Activated CD4-positive, alpha-beta T cell treated with anti-CD3 and anti-CD28 coated beads, Interleukin-2, amount 10 ng/mL, durations not matched to agents 7 days and 5 days (primary cell): ENCODE results near the gene PDCD4. TPM values are rescaled to one million over a fixed set of nuclear protein-coding genes. Genes with fewer than 3 reads are reported as not detected.
A peak's percentile ranks its signal among the peaks of the same experiment; 100 is the strongest.

ENCODE experiments used
- CTCF ChIA-PET: fragments of 350-600 bp; sonication (Branson Sonifier 250); formaldehyde crosslinking; loops from one replicate; lab custom pipeline; 2021; ENCODE audit warnings: antibody characterized with exemption; lab: Charles Lee
- POLR2A ChIA-PET: fragments of 350-600 bp; sonication (Branson Sonifier 250); formaldehyde crosslinking; loops from one replicate; lab custom pipeline; 2021; ENCODE audit warnings: antibody characterized with exemption; lab: Charles Lee
- DNase-seq: peaks from one replicate; pipeline ENCODE4 v3.0.0-alpha.2; 2020
- H3K27ac Mint-ChIP-seq: one replicate; pipeline ENCODE4 v1.8.0; 2021; ENCODE audit warnings: mild to moderate bottlenecking, moderate library complexity, mixed read lengths
- H3K27me3 Mint-ChIP-seq: one replicate; pipeline ENCODE4 v1.8.0; 2021; ENCODE audit warnings: mixed read lengths
- H3K36me3 Mint-ChIP-seq: one replicate; pipeline ENCODE4 v1.8.0; 2021; ENCODE audit warnings: low read depth, mixed read lengths
- H3K4me1 Mint-ChIP-seq: one replicate; pipeline ENCODE4 v1.8.0; 2021; ENCODE audit warnings: mixed read lengths
- H3K4me3 Mint-ChIP-seq: one replicate; pipeline ENCODE4 v1.8.0; 2021; ENCODE audit warnings: mild to moderate bottlenecking, moderate library complexity, mixed read lengths
- H3K9me3 Mint-ChIP-seq: one replicate; pipeline ENCODE4 v1.8.0; 2021; ENCODE audit warnings: mixed read lengths
- total RNA-seq, 2 experiments: library from RNA; stranded (reverse); gene quantifications; one replicate each; pipeline ENCODE4 v1.2.3, GENCODE V29; 2021

The PDCD4 gene
- total RNA-seq, 2 experiments from 2014 or later = 63.8 to 81.0 TPM

DNA sequence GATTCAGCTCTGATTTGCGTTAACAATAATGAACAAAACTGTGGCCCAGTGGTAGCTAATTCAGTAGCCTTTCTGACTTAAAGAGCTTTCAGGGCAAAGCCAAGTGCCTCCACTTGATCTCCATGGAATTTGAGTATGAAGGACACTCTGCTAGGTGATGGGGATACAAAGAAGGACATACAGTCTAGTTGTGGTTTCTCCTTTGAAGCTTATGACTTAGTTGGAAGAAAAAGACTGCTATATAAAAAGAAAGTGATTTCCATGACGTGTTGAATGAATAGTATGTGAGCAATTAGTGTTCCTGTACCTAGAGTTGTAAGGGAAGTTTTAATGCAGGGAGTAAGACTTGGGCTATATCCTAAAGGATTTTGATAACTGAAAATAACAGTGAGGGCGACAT, 8.3 kb downstream of the PDCD4 start:
- no peak overlapping the region for H3K4me3 Mint-ChIP-seq
- ChIA-PET CTCF (interaction anchor here (1.5 to 1.7 kb wide), 2 partner anchors 16 to 76 kb away, joined by 5 read pairs; no protein-coding TSS in a partner anchor), POLR2A (no interaction called here)
- no peak for DNase-seq
- no peaks in the 10 kb centered on the region for H3K27me3 Mint-ChIP-seq
- peaks cover 50% of the 10 kb centered on the region for H3K4me1 Mint-ChIP-seq
- H3K27ac Mint-ChIP-seq = no peak overlapping the region
- peaks cover 53% of the 10 kb centered on the region for H3K36me3 Mint-ChIP-seq
- no peaks in the 10 kb centered on the region for H3K9me3 Mint-ChIP-seq

DNA sequence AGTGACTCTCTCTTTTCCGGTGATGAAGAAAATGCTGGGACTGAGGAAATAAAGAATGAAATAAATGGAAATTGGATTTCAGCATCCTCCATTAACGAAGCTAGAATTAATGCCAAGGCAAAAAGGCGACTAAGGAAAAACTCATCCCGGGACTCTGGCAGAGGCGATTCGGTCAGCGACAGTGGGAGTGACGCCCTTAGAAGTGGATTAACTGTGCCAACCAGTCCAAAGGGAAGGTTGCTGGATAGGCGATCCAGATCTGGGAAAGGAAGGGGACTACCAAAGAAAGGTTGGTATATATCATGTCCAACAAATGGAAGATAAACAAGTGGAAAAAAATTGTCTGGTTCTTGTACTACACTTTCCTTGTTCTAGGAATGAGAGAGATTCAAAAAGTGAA, 9.5 kb downstream of the PDCD4 start:
- Mint-ChIP-seq H3K36me3 (peaks cover 59% of the 10 kb centered on the region), H3K4me3 (no peak overlapping the region), H3K4me1 (peaks cover 50% of the 10 kb centered on the region), H3K9me3 (no peaks in the 10 kb centered on the region), H3K27me3 (no peaks in the 10 kb centered on the region), H3K27ac (no peak overlapping the region)
- ChIA-PET POLR2A (no interaction called here), CTCF (no interaction called here)
- no peak for DNase-seq

DNA sequence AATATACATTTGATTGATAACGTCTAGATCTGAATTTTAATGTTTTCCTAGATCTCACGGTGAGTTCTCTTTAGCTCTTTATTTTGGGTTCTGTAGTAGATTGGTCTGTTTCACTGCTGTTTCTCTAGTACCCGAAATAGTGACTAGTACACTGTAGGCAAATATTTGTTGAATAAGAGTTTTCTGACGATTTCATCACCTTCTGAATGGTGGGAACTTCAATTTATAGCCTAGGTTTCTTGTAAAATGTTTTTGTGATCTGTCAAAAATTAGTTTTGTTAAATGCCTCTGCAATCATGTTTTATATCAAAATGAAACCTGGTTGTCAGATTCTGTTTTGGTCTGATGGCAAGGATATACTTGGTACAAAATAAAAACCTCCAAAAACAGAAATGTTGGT, 10.2 kb downstream of the PDCD4 start:
- no peak overlapping the region for H3K4me3 Mint-ChIP-seq
- POLR2A ChIA-PET = no interaction called here

DNA sequence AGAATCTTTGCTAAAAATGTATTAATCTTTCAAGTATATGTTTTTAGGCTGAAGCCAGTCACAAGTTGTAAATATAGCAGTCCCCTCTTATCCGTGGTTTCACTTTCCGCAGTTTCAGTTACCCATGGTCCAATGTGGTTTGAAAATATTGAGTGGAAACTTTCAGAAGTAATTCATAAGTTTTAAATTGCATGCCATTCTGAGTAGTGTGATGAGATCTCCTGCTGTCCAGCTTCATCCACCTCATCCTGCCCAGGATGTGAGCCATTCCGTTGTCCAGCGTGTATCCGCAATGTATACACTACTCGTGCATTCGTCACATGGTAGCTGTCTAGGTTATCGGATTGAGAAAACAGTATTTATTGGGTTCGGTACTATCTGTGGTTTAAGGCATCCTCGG, 12.2 kb downstream of the PDCD4 start:
- H3K36me3 Mint-ChIP-seq = peaks cover 58% of the 10 kb centered on the region
- ChIA-PET CTCF (interaction anchor here (0.7 to 1.6 kb wide), 4 partner anchors 11 to 190 kb away, joined by 3 to 4 read pairs (median 3); no protein-coding TSS in a partner anchor), POLR2A (no interaction called here)
- H3K4me1 Mint-ChIP-seq = peaks cover 46% of the 10 kb centered on the region
- DNase-seq = no peak
- no peaks in the 10 kb centered on the region for H3K27me3 Mint-ChIP-seq
- H3K27ac Mint-ChIP-seq = peak overlapping the region; percentile 55
- peak overlapping the region; percentile 49 for H3K4me3 Mint-ChIP-seq
- H3K9me3 Mint-ChIP-seq = no peaks in the 10 kb centered on the region

More for the DNA sequence above, 10.2 kb downstream of the PDCD4 start:
- Mint-ChIP-seq H3K9me3 (no peaks in the 10 kb centered on the region), H3K27ac (no peak overlapping the region), H3K36me3 (peaks cover 60% of the 10 kb centered on the region), H3K4me1 (peaks cover 51% of the 10 kb centered on the region), H3K27me3 (no peaks in the 10 kb centered on the region)
- DNase-seq = no peak
- CTCF ChIA-PET = no interaction called here

DNA sequence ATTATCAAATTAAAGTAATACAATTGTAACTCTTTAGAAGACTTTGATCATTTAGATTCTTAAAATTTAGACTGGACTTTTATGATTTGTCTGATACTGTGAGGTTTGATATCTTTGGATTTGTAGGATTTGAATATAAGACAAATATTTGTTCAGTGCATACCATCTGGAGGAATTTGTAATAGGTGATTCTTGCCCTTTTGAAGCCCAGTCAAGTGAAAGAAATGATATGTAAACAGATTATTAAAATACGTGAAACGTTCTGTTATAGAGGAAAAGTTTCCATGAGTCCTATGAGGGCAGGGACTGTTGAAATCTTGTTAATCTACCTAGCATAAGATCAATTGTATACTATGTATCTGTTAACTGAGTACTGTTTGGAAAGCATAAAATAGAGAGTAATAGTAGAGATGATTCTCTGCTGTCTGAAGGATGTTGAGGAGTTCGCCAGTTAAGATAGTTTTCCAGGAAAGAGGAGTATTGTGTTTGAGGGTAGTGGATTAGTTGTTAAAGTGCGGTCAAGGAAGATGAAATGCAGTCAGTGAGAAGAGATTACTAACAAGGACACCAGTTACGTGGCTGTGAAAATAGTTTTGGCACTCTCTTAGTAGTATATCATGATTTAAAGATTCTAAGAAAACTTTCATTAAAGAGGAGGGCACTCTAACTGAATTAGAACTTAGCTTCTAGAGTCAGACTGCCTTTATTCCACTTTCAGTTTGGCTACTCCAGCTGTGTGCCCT, 14.4 kb downstream of the PDCD4 start:
- Mint-ChIP-seq H3K4me3 (no peak overlapping the region), H3K27ac (no peak overlapping the region), H3K27me3 (no peaks in the 10 kb centered on the region), H3K9me3 (no peaks in the 10 kb centered on the region), H3K36me3 (peaks cover 56% of the 10 kb centered on the region), H3K4me1 (peaks cover 34% of the 10 kb centered on the region)
- no peak for DNase-seq
- ChIA-PET POLR2A (no interaction called here), CTCF (interaction anchor here (1.0 to 1.5 kb wide), 3 partner anchors 10 to 144 kb away, joined by 3 to 8 read pairs (median 4); no protein-coding TSS in a partner anchor)

DNA sequence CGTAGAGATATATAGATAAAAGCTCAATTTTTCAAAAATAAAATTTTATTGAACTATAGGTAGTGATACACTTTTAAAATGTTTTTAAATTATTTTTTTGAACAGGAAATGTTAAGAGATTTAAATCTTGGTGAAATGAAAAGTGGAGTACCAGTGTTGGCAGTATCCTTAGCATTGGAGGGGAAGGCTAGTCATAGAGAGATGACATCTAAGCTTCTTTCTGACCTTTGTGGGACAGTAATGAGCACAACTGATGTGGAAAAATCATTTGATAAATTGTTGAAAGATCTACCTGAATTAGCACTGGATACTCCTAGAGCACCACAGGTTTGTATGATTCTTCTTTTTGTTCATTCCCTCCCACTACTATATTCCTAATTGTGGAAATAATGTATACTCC, 15.8 kb downstream of the PDCD4 start:
- POLR2A ChIA-PET = no interaction called here
- H3K36me3 Mint-ChIP-seq = peaks cover 49% of the 10 kb centered on the region
- H3K4me1 Mint-ChIP-seq = peaks cover 25% of the 10 kb centered on the region
- no peak for DNase-seq
- H3K4me3 Mint-ChIP-seq = no peak overlapping the region
- H3K27ac Mint-ChIP-seq = no peak overlapping the region
- H3K9me3 Mint-ChIP-seq = no peaks in the 10 kb centered on the region
- no peaks in the 10 kb centered on the region for H3K27me3 Mint-ChIP-seq
- CTCF ChIA-PET = interaction anchor here (0.6 to 1.5 kb wide), 4 partner anchors 12 to 141 kb away, joined by 3 to 8 read pairs (median 4); no protein-coding TSS in a partner anchor

DNA sequence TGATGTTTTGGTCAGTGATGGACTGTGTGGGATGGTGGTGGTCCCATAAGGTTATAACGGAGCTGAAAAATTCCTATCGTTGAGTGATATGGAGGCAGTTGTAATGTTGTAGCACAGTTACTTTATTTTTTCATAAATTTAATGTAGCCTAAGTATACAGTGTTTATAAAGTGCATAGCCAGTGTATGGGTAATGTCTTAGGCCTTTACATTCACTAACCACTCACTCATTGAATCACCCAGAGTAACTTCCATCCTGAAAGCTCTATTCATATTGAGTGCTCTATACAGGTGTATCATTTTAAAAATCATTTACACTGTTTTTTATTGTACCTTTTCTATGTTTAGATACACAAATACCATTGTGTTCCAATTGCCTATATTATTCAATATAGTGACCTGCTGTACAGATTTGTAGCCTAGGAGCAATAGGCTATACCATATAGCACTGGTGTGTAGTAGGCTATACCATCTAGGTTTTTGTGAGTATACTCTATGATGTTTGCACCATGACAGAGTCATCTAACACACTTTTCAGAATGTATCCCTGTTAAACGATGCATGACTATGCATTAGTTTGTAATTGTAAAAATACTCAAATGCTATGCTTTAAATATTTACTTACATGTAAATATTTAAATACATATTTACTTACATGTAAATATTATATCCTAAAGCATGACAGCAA, 21.0 kb downstream of the PDCD4 start:
- H3K36me3 Mint-ChIP-seq = peaks cover 46% of the 10 kb centered on the region
- no peak overlapping the region for H3K27ac Mint-ChIP-seq
- ChIA-PET POLR2A (no interaction called here), CTCF (interaction anchor here (1.6 to 1.7 kb wide), 2 partner anchors 10 to 16 kb away, joined by 5 to 6 read pairs; no protein-coding TSS in a partner anchor)
- no peaks in the 10 kb centered on the region for H3K27me3 Mint-ChIP-seq
- no peak overlapping the region for H3K4me3 Mint-ChIP-seq
- no peaks in the 10 kb centered on the region for H3K9me3 Mint-ChIP-seq
- no peak for DNase-seq
- H3K4me1 Mint-ChIP-seq = peaks cover 5% of the 10 kb centered on the region

DNA sequence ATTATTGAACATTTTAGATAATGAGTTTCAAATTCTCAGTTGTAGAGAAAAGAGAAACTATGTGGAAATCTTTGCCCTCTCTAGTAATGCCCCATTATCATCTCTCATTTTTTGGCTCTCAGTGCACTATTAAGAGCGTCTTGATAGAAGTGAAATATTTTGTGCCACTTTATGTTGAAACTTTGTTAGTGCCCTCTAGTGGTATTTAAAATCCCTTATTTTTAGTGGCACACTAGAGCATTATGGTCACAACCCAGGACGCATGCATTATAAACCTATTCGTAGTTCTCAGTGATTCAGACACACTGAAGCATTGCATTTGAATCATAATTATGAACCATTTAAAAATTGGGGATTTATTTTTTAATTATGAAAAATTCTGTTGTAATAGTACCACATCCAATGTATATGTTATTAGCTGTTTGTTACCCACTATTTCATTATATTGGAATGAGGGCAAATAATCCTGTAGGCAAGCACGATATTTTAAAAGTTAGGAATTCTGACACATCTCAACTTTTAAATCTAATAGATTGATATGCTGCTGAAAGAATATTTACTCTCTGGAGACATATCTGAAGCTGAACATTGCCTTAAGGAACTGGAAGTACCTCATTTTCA, 21.9 kb downstream of the PDCD4 start:
- no peaks in the 10 kb centered on the region for H3K27me3 Mint-ChIP-seq
- peaks cover 48% of the 10 kb centered on the region for H3K36me3 Mint-ChIP-seq
- H3K9me3 Mint-ChIP-seq = no peaks in the 10 kb centered on the region
- ChIA-PET CTCF (interaction anchor here (1.2 to 1.7 kb wide), 4 partner anchors 9 to 155 kb away, joined by 3 to 6 read pairs (median 5); partner anchors contain the start of gene PDCD4), POLR2A (no interaction called here)
- no peak overlapping the region for H3K4me3 Mint-ChIP-seq
- DNase-seq = no peak
- H3K27ac Mint-ChIP-seq = no peak overlapping the region
- peaks cover 5% of the 10 kb centered on the region for H3K4me1 Mint-ChIP-seq

DNA sequence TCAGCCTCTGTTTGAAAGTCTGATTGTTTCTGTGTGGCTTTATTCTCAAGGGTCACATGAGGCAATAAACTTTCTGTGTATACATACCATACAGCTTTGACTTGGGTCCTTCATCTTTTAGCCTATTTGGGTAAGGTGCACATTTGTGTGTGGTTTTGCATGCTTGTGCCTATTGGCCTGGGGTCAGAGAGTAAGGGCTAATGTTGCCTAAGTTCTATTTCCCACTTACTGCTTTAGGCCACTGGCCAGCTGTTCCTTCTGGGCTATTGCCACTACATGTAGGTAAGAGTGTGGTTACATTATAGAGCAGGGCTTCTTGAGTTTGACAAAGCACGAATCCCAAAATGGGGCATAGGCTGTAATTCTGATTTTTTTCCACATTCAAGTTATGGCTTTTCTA, 25.5 kb downstream of the PDCD4 start:
- ChIA-PET CTCF (interaction anchor here (1.0 to 2.4 kb wide), 5 partner anchors 10 to 152 kb away, joined by 3 to 11 read pairs (median 7); partner anchors contain the start of genes BBIP1 and SHOC2), POLR2A (no interaction called here)
- Mint-ChIP-seq H3K27ac (no peak overlapping the region), H3K27me3 (no peaks in the 10 kb centered on the region), H3K36me3 (peaks cover 56% of the 10 kb centered on the region), H3K4me3 (no peak overlapping the region), H3K9me3 (no peaks in the 10 kb centered on the region), H3K4me1 (peaks cover 13% of the 10 kb centered on the region)
- no peak for DNase-seq

DNA sequence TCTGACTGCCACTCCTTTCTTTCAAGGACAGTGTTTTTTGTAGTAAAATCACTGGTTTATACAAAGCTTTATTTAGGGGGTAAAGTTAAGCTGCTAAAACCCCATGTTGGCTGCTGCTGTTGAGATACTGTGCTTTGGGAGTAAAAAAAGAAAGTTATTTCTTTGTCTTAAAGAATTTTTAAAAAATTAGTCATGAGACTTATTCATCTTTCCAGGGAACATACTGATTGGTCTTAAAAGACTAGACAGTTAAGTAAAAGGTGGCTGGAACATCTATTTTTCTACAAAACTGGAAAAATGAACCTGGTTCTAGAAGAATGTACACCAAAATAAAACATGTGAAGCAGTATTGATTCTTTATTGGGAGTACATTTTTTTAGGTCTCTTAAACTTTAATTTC, 26.7 kb downstream of the PDCD4 start:
- DNase-seq = no peak
- H3K36me3 Mint-ChIP-seq = peaks cover 60% of the 10 kb centered on the region
- CTCF ChIA-PET = interaction anchor here (0.6 to 2.4 kb wide), 3 partner anchors 20 to 62 kb away, joined by 3 to 11 read pairs (median 3); partner anchors contain the start of genes BBIP1 and SHOC2
- no peaks in the 10 kb centered on the region for H3K9me3 Mint-ChIP-seq
- H3K4me3 Mint-ChIP-seq = no peak overlapping the region
- peaks cover 24% of the 10 kb centered on the region for H3K4me1 Mint-ChIP-seq
- POLR2A ChIA-PET = no interaction called here
- H3K27ac Mint-ChIP-seq = no peak overlapping the region
- H3K27me3 Mint-ChIP-seq = no peaks in the 10 kb centered on the region

DNA sequence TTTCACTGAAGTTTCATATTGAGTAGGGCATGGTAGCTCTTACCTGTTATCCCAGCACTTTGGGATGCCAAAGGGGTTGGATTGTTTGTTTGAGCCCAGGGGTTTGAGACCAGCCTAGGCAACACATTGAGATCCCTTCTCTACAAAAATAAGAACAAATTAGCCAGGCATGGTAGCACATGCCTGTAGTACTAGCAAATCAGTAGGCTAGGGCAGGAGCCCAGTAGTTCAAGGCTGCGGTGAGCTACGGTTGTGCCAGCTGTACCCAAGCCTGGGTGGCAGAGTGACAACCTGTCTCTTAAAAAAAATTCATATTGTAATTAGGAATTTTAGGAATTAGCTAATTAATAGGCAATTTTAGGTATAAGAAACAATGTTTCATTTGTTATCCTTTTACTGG, 29.3 kb downstream of the PDCD4 start:
- H3K9me3 Mint-ChIP-seq = no peaks in the 10 kb centered on the region
- H3K4me3 Mint-ChIP-seq = no peak overlapping the region
- H3K36me3 Mint-ChIP-seq = peaks cover 56% of the 10 kb centered on the region
- no peak overlapping the region for H3K27ac Mint-ChIP-seq
- ChIA-PET CTCF (interaction anchor here (1.1 to 2.5 kb wide), 7 partner anchors 9 to 155 kb away, joined by 3 to 9 read pairs (median 4); partner anchors contain the start of gene BBIP1), POLR2A (no interaction called here)
- DNase-seq = no peak
- peaks cover 22% of the 10 kb centered on the region for H3K4me1 Mint-ChIP-seq
- H3K27me3 Mint-ChIP-seq = no peaks in the 10 kb centered on the region
